GM23338 (cell line): ENCODE measurements around the gene IVD. TPM values are rescaled to one million over a fixed set of nuclear protein-coding genes. Genes with fewer than 3 reads are reported as not detected.

Source experiments
- ETS1 ChIP-seq: IDR thresholded peaks from 2 replicates; pipeline ENCODE4 v1.6.1; 2016; ENCODE audit warnings: antibody characterized with exemption
- EZH2 ChIP-seq: fragments of 200-600 bp; sonication (generic); IDR thresholded peaks from one replicate; pipeline ENCODE4 v1.8.0; 2017; ENCODE audit warnings: antibody characterized with exemption, mild to moderate bottlenecking, low read depth; ENCODE audit not compliant: unreplicated experiment
- EZH2phosphoT487 ChIP-seq: fragments of 200-600 bp; sonication (generic); IDR thresholded peaks from one replicate; pipeline ENCODE4 v1.8.1; 2018; ENCODE audit warnings: antibody characterized with exemption; ENCODE audit not compliant: unreplicated experiment
- POLR2AphosphoS5 ChIP-seq: IDR thresholded peaks from 2 replicates; pipeline ENCODE4 v1.6.1; 2016; ENCODE audit warnings: antibody characterized with exemption, low read depth
- ZNF114 ChIP-seq: fragments of 250-450 bp; sonication (Bioruptor Pico); IDR thresholded peaks from 2 replicates; pipeline ENCODE4 v1.5.0; 2020; ENCODE audit warnings: mild to moderate bottlenecking, moderate library complexity
- ZNF462 ChIP-seq: fragments of 250-450 bp; sonication (Bioruptor Pico); IDR thresholded peaks from 2 replicates; pipeline ENCODE4 v1.5.0; 2020; ENCODE audit warnings: mild to moderate bottlenecking, moderate library complexity
- polyA plus RNA-seq: library from polyadenylated mRNA; unstranded; fragments of >200 nt; fragmentation: Nextera tagmentation; extraction: Ambion mirVana; gene quantifications from 2 replicates; pipeline ENCODE4 v1.2.1, GENCODE V29; 2016
- total RNA-seq: library from RNA; depleted of rRNA; stranded (reverse); fragments of >200 nt; shearing (Covaris generic); gene quantifications from 2 replicates; pipeline ENCODE4 v1.2.3, GENCODE V29; 2014
- TF ChIP-seq, protein P1 (sequence below): IDR thresholded peaks from one replicate; pipeline ENCODE4 v1.6.1; 2018; ENCODE audit warnings: antibody characterized with exemption; ENCODE audit not compliant: unreplicated experiment

Gene IVD
- total and polyA plus RNA-seq, 2 experiments from 2014 or later, result 54.1 to 75.4 TPM

- TF ChIP-seq ZNF462 (CRISPR knock-in tag) (no peak), POLR2AphosphoS5 (no peak), EZH2 (no peak), ZNF114 (CRISPR knock-in tag) (no peak), EZH2phosphoT487 (no peak), ETS1 (no peak)
- TF ChIP-seq, protein P1, sequence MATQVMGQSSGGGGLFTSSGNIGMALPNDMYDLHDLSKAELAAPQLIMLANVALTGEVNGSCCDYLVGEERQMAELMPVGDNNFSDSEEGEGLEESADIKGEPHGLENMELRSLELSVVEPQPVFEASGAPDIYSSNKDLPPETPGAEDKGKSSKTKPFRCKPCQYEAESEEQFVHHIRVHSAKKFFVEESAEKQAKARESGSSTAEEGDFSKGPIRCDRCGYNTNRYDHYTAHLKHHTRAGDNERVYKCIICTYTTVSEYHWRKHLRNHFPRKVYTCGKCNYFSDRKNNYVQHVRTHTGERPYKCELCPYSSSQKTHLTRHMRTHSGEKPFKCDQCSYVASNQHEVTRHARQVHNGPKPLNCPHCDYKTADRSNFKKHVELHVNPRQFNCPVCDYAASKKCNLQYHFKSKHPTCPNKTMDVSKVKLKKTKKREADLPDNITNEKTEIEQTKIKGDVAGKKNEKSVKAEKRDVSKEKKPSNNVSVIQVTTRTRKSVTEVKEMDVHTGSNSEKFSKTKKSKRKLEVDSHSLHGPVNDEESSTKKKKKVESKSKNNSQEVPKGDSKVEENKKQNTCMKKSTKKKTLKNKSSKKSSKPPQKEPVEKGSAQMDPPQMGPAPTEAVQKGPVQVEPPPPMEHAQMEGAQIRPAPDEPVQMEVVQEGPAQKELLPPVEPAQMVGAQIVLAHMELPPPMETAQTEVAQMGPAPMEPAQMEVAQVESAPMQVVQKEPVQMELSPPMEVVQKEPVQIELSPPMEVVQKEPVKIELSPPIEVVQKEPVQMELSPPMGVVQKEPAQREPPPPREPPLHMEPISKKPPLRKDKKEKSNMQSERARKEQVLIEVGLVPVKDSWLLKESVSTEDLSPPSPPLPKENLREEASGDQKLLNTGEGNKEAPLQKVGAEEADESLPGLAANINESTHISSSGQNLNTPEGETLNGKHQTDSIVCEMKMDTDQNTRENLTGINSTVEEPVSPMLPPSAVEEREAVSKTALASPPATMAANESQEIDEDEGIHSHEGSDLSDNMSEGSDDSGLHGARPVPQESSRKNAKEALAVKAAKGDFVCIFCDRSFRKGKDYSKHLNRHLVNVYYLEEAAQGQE, result no peak
Measured at GRCh38 chr15:40369474-40369869, 36.1 kb upstream of the IVD start (continued).
